ENCODE data around the gene COA7. TPM values are rescaled to one million over a fixed set of nuclear protein-coding genes. Genes with fewer than 3 reads are reported as not detected.

COA7 gene
- total and polyA plus RNA-seq, 2 of the 4 experiments (the other 2 are of a cell fraction): 9.3 to 20.3 TPM

DNA sequence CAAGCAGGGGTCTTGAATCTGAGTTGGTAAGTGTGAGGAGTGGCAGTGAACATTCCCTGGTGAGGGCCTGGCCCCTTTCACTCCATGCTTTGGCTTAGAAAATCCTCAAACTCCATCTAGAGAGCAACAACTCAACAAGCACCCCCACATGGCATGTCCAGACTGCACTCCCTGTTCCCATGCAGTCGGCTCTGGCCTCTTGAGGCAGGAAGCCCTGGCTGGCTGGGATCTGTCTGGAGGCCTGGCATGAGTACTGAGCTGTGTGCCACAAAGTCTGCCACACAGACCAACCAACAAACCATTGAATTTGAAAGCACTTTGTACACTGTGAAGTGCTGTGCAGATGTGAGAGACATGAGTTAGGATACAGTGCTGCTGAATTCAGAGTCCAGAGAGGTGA, 25.2 kb downstream of the COA7 start:
- TF ChIP-seq CEBPB (IDR thresholded peaks at IDR 0.05; ENCODE audit: low read depth, low read length) (no peak), RFX5 (IDR thresholded peaks at IDR 0.05; ENCODE audit: low read depth, low read length) (no peak), NFE2L2 (IDR thresholded peaks at IDR 0.05; ENCODE audit: low read depth, low read length) (no peak), MAZ (IDR thresholded peaks at IDR 0.05; ENCODE audit: borderline replicate concordance, low read depth, low read length) (no peak), SMC3 (IDR thresholded peaks at IDR 0.05; ENCODE audit: low read depth, low read length) (no peak), USF2 (IDR thresholded peaks at IDR 0.05; ENCODE audit: low read depth, low read length) (no peak), RCOR1 (IDR thresholded peaks at IDR 0.05; ENCODE audit: insufficient replicate concordance, low read length) (no peak), MAFK (IDR thresholded peaks at IDR 0.05; ENCODE audit: low read depth, low read length) (no peak), BHLHE40 (IDR thresholded peaks at IDR 0.05; ENCODE audit: low read depth, low read length) (no peak), CHD1 (IDR thresholded peaks at IDR 0.05; ENCODE audit: low read depth, low read length) (no peak), FOS (IDR thresholded peaks at IDR 0.05; ENCODE audit: low read depth, low read length) (no peak), ELK1 (IDR thresholded peaks at IDR 0.05; ENCODE audit: borderline replicate concordance, low read depth, low read length) (no peak)
- TF ChIP-seq, protein P1, sequence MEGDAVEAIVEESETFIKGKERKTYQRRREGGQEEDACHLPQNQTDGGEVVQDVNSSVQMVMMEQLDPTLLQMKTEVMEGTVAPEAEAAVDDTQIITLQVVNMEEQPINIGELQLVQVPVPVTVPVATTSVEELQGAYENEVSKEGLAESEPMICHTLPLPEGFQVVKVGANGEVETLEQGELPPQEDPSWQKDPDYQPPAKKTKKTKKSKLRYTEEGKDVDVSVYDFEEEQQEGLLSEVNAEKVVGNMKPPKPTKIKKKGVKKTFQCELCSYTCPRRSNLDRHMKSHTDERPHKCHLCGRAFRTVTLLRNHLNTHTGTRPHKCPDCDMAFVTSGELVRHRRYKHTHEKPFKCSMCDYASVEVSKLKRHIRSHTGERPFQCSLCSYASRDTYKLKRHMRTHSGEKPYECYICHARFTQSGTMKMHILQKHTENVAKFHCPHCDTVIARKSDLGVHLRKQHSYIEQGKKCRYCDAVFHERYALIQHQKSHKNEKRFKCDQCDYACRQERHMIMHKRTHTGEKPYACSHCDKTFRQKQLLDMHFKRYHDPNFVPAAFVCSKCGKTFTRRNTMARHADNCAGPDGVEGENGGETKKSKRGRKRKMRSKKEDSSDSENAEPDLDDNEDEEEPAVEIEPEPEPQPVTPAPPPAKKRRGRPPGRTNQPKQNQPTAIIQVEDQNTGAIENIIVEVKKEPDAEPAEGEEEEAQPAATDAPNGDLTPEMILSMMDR (conservative IDR thresholded peaks at IDR 0.05; ENCODE audit: low read depth, low read length): no peak
- no peak overlapping the region for H3K4ac ChIP-seq (ENCODE audit: low read depth, low read length)
- intact Hi-C loops (cut with micrococcal nuclease): no loop called here
- no peak overlapping the region for H2AK9ac ChIP-seq (replicated peaks; ENCODE audit: low read depth, low read length, poor library complexity)
- no peak overlapping the region for H2AK5ac ChIP-seq (ENCODE audit: low read depth, low read length)
- no peak overlapping the region; the same call in 1 of the 2 replicates for H3K23ac ChIP-seq (ENCODE audit: low read depth, low read length)
- no peaks in the 10 kb centered on the region for H4K20me1 ChIP-seq (ENCODE audit: insufficient read depth, low read length)
- peak overlapping the region in 1 of 2 experiments; percentile 6; a peak in 1 of 4 replicates for H4K8ac ChIP-seq (ENCODE audit: low read depth in 2 of 2, low read length in 2 of 2)
- ATAC-seq (ENCODE audit: low read depth): peak; percentile 27; the same call in 1 of the 2 replicates
- H3K4me3 ChIP-seq (ENCODE audit: insufficient read depth, low read depth, low read length): no peak overlapping the region
- H2BK20ac ChIP-seq (ENCODE audit: low read depth, low read length): no peak overlapping the region
- ChIA-PET CTCF (interaction anchor here (0.6 kb wide), 1 partner anchor 73 kb away, joined by 5 read pairs; no protein-coding TSS in a partner anchor), POLR2A (ENCODE audit: unreplicated experiment) (no interaction called here)
- no peak overlapping the region for H3K27ac ChIP-seq (ENCODE audit: insufficient read depth, low read length)
- H3K4me1 ChIP-seq (ENCODE audit: control insufficient read depth, insufficient read depth, low read length): peaks cover 13% of the 10 kb centered on the region
- H3K9me1 ChIP-seq (ENCODE audit: insufficient read depth, low read length): peaks cover 4% of the 10 kb centered on the region; the same call in 1 of the 2 replicates
- no peaks in the 10 kb centered on the region for H3K27me3 ChIP-seq (ENCODE audit: control insufficient read depth, insufficient read depth, low read length)
- peak overlapping the region; percentile 38; the same call in 1 of the 2 replicates for H4K5ac ChIP-seq (ENCODE audit: low read depth, low read length)
- H4K91ac ChIP-seq (ENCODE audit: insufficient read depth, low read depth, low read length): no peak overlapping the region
- H2BK120ac ChIP-seq (ENCODE audit: low read depth, low read length): no peak overlapping the region
- H3K14ac ChIP-seq (replicated peaks; ENCODE audit: low read depth, low read length): no peak overlapping the region
- in situ Hi-C loops (cut with MboI; ENCODE audit: low sequenced_read_pairs): no loop called here
- dilution Hi-C loops (cut with HindIII; ENCODE audit: low sequenced_read_pairs, unreplicated experiment): no loop called here
- H3K36me3 ChIP-seq (ENCODE audit: control insufficient read depth, insufficient read depth, low read length): no peaks in the 10 kb centered on the region
- DNase-seq: no peak
- H3K79me1 ChIP-seq (ENCODE audit: low read depth in 1 of 2, low read length in 2 of 2): no peaks in the 10 kb centered on the region
- no peak overlapping the region for H3K56ac ChIP-seq (ENCODE audit: extremely low read depth, insufficient read depth, low read length)
- peak overlapping the region; percentile 11 for H2AFZ ChIP-seq (replicated peaks; ENCODE audit: low read length, poor library complexity)
- no CpG with 5 or more reads among the region's 1 CpG for WGBS, 2 experiments (ENCODE audit: extremely low coverage in 2 of 2, insufficient read length in 1 of 2)
- H3K9ac ChIP-seq (ENCODE audit: low read depth, low read length): no peak overlapping the region; the same call in 1 of the 2 replicates
- H2BK15ac ChIP-seq (ENCODE audit: low read depth, low read length): no peak overlapping the region
- no TSS peak for BruUV-seq (replicated peaks)
- H3K18ac ChIP-seq (ENCODE audit: low read depth, low read length): peak overlapping the region; percentile 79
- H2BK5ac ChIP-seq (ENCODE audit: low read depth, low read length, poor library complexity, severe bottlenecking): no peak overlapping the region
- H3K9me3 ChIP-seq (ENCODE audit: control insufficient read depth, insufficient read depth, low read length): no peaks in the 10 kb centered on the region
- no peak overlapping the region for H3K4me2 ChIP-seq (ENCODE audit: low read depth, low read length)
